ENCODE results near the gene MAML1. TPM values are rescaled to one million over a fixed set of nuclear protein-coding genes. Genes with fewer than 3 reads are reported as not detected.
A peak's percentile ranks its signal among the peaks of the same experiment; 100 is the strongest.

The MAML1 gene
- total RNA-seq, 1 experiment from 2014 or later: 42.2 TPM

- Mint-ChIP-seq H3K36me3 (no peaks in the 10 kb centered on the region), H3K27me3 (ENCODE audit: low read depth) (no peaks in the 10 kb centered on the region), H3K9me3 (no peaks in the 10 kb centered on the region), H3K4me3 (no peak overlapping the region), H3K4me1 (peaks cover 60% of the 10 kb centered on the region), H3K27ac (peak overlapping the region; percentile 18; the same call in 1 of the 2 replicates)
- CTCF ChIA-PET: no interaction called here
- DNase-seq (ENCODE audit: low spot score) (no peak), ATAC-seq (no peak)
- POLR2A ChIA-PET: interaction anchor here (0.7 kb wide), 1 partner anchor 36 kb away, joined by 3 read pairs; no protein-coding TSS in a partner anchor
- TF ChIP-seq HMGXB4 (CRISPR knock-in tag; IDR thresholded peaks at IDR 0.05) (no peak), TEAD1 (CRISPR knock-in tag; IDR thresholded peaks at IDR 0.05) (no peak), ZNF671 (CRISPR knock-in tag; IDR thresholded peaks at IDR 0.05) (no peak), ATF2 (CRISPR knock-in tag; IDR thresholded peaks at IDR 0.05; ENCODE audit: borderline replicate concordance, low read depth) (no peak), PRDM15 (CRISPR knock-in tag; IDR thresholded peaks at IDR 0.05) (no peak), ZNF317 (CRISPR knock-in tag; IDR thresholded peaks at IDR 0.05; ENCODE audit: borderline replicate concordance, low read depth) (no peak), E2F1 (CRISPR knock-in tag; IDR thresholded peaks at IDR 0.05) (no peak), CBFB (CRISPR knock-in tag; IDR thresholded peaks at IDR 0.05; ENCODE audit: low read depth) (no peak), FOXP1 (CRISPR knock-in tag; IDR thresholded peaks at IDR 0.05; ENCODE audit: borderline replicate concordance) (no peak), CREB1 (CRISPR knock-in tag; IDR thresholded peaks at IDR 0.05) (no peak), NR2C2 (CRISPR knock-in tag; IDR thresholded peaks at IDR 0.05) (no peak), ZNF121 (CRISPR knock-in tag; IDR thresholded peaks at IDR 0.05) (no peak), ARID4B (CRISPR knock-in tag; IDR thresholded peaks at IDR 0.05; ENCODE audit: borderline replicate concordance) (no peak), CDX4 (CRISPR knock-in tag; IDR thresholded peaks at IDR 0.05; ENCODE audit: borderline replicate concordance) (no peak), ELF4 (CRISPR knock-in tag; IDR thresholded peaks at IDR 0.05; ENCODE audit: low read depth) (no peak), ZSCAN18 (CRISPR knock-in tag; IDR thresholded peaks at IDR 0.05) (no peak), SP1 (CRISPR knock-in tag; conservative IDR thresholded peaks at IDR 0.05) (no peak), CTCF (IDR thresholded peaks at IDR 0.05) (no peak)
Observed at GRCh38 chr5:179758955-179759354, 26.3 kb downstream of the MAML1 start.

All from WTC11 (cell line).